Fibroblast of skin of right quadriceps (primary cell): Measurements from ENCODE around the gene FOXN4.
A peak's percentile ranks its signal among the peaks of the same experiment; 100 is the strongest.

Experiments used
- DNase-seq: peaks from one replicate; pipeline ENCODE4 v3.0.0-alpha.2; 2013

The FOXN4 gene

DNA sequence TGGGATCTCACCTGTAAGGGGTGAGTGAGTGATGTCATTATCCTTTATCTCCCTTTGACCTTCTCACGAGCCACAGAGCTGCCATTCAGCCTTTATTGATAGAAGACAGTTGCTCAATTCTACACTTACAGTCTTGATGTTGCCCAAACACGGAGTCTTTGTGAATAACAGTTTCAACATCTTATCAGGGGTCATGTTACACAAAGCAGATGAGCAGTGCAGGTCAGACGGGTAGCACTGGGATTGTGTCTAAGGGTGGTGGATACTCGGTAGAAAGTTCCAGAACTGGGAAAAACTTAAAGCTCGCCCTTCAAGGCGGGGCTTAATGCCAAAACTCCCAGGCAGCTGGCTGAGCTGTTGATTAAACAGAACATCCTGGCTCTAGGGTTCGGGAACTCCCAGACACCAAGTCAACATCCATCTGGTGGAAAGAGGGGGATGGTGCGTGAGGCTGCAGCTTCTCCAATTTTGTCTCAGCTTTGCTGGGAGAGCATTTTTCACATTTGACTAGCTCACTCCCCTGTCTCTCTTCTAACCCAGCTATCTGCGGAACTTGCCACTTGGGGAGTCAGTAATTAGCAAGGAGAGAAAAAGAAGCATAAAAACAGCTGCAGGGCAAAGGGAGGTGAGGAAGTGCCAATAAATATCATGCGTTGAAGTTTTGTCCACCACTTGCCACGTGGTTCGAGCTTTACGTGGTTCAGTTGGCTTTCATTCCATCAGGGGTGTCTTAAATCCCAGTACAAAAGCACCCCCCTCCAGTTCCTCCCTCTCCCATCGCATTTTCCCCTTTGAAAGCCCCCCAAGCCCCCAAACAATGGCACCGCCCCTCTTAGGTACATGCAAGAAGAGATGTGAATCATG lies 31.0 kb downstream of the FOXN4 start:
- no peak for DNase-seq

DNA sequence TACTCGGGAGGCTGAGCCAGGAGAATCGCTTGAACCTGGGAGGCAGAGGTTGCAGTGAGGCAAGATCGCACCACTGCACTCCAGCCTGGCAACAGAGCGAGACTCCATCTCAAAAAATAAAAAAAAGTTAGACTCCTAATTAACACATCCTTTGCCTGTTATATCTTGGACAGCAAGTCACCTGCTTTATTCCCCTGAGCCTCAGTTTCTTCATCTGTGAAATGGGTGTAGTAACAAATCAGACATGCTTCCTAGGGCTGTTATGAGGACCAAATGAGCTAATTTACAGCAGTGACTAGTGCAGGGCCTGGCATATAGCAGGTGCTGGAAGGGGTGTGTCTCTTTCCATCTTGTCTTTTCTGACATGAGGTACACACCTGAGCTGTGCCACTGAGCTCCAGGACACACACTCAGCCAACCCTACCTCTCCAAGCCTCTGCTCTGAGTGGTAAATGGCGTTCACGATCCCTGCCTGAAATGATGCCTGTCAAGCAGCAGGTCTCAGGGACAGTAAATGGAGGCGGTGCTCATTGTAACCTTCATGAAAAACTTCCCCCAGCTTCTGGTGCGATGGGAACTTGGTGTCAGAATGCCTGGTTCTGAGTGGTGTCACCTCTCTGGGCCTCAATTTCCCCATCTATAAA lies 31.7 kb downstream of the FOXN4 start:
- no peak for DNase-seq

DNA sequence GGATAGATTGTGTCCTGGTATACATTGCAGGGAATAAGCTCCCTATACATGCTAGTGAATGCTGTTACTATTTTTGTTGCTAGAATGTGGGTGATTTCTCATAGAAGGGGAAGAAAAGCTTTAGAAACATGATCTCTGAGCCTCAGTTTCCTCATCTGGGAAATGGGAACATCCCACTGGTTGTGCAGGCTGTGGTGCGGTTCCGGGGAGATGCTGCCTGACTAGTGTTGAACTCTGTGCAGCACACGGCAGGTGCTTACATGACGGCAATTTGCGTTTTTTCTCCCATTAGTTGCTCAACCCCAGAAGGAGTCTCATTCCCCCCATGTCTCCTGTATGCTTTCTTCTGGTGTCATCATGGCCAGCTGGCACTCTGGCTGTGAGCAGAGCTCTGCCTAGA lies 32.9 kb downstream of the FOXN4 start:
- no peak for DNase-seq

DNA sequence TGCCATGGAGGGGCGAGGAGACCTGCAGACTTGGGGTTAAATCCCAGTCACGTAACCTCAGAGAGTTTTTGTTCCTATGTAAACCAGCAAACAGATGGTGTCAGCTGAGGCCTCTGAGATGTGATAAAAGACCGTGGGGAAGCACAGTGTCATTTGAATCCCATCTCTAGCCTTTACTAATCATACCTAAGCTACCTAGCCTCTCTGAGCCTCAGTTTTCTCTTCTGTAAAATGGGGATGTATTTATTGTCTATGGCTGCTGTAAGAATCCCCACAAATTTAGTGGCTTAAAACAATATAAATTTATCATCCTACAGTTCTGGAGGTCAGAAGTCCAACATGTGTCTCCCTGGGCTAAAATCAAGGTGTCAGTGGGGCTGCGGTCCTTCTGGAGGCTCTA lies 33.9 kb downstream of the FOXN4 start:
- DNase-seq, result no peak

DNA sequence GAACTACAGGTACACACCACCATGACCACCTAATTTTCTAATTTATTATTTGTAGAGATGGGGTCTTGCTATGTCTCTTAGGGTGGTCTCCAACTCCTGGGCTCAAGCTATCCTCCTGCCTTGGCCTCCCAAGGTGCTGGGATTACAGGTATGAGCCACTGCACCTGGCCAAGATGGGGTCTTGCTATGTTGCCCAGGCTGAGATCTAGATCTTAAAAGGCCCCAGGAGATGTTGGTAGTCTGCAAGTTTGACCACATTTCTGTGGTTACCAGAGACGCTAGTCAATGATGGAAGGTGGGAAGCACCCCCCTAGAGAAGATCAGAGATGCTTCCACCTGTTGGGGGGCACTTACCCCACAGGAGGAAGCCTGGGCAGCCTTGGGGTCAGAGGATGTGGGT lies 34.7 kb downstream of the FOXN4 start:
- no peak for DNase-seq

DNA sequence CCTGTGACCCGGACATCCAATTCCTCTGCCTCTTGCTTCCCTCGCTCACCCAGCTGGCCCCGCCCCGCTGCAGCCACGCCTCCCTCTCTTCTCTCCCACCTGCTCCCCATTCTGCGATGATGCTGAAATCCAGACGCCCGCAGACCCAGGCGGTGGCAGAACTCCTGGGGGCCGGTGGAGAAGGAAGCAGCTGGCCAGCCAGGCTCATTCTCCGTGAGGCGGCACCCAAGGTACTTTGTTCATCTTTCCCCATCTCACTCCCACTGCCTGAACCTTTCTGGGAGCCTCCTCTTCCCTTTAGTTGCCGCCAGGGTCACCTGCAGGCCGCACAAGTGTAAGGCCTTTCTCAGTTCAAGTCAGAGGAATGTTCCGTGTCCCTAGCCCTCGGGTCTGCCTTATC lies 35.7 kb downstream of the FOXN4 start:
- DNase-seq, result no peak

DNA sequence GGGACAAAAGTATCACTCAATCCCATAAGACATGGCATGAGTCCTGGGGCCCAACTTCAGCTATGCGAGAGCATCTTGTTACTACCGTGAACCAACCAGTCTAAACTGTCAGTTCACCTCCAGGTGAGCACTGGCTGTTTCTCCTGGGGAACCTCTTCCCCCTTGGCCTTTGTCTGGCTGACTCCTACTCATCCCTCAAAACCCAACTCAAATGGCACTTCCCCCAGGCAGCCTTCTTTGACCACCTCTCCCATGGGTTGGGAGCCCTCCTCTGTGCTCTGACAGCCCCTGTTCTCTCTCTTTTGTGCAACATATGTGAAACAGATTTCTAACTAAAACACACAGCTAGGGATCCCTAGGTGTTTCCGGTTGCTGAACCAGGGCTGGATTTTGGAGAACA lies 37.7 kb downstream of the FOXN4 start:
- no peak for DNase-seq

DNA sequence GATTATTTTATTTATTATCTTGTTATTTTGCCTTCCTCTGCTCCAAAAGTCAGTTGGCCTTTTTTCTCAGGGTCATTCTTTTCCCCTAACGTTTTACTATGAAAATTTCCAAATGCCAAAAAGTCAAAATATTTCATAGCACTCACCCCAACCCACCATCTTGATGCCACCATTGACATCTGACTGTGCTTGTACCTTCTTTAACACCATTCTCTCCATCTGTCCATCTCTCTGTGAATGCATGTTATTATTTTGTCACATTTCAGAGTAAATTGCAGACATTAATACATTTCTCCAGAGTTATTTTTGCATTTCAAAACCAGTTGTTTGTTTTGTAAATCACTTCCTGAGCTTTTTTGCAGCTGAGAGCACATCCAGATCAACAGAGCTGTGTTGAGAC lies 38.6 kb downstream of the FOXN4 start:
- no peak for DNase-seq

DNA sequence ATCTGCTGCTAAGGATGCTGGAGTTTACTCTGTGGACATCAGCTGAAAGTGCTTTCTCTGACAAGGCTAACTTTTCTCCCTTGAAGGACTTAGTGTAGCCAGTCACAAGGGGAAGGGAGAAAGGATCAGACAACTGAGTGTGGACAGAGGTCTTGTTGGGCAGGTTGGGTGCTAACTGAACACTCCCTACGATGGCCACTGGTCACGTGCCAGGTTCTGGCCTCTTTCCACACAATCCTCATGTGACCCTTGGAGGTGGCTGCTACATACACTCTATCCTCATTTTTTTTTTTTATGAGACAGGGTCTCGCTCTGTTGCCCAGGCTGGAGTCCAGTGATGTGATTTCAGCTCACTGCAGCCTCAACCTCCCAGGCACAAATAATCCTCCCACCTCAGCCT lies 39.7 kb downstream of the FOXN4 start:
- no peak for DNase-seq

DNA sequence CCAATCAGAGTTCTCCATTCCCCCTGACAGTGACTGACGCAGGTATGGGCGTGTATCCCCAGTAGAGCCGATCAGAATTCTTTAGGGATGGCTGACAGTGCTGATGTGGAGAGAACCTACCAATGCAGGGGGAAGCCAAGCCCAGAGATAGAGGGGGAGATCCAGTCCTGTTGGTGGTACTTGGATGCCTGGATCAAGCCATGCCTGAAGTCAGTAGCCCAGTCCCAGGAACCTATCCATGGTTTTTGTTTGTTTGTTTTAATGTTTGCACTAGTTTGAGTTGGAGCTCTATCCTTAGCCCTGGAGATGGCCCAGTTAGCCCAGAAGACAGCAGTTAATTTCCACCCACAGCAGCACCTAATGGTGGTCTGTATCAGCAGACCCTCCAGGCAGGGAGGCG lies 40.2 kb downstream of the FOXN4 start:
- no peak for DNase-seq

DNA sequence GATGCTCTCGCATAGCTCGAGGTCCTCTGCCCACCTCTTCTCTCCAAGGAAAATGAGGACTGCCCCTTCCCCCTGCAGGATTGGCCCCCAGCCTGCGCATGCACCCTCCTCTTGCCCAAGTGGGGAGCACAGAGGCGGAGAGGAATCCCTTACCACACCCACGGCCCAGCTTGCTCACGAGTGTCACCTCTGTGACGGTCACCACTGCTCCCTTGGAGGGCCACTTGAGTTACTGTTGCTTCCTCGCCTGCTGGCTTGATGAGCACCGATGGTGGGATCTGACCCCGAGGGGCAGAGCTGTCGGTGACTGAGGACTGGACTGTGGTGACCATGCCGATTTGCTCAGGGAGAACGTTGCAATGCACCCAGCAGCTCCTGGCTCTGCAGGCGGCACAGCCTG lies 41.7 kb downstream of the FOXN4 start:
- DNase-seq, result no peak

DNA sequence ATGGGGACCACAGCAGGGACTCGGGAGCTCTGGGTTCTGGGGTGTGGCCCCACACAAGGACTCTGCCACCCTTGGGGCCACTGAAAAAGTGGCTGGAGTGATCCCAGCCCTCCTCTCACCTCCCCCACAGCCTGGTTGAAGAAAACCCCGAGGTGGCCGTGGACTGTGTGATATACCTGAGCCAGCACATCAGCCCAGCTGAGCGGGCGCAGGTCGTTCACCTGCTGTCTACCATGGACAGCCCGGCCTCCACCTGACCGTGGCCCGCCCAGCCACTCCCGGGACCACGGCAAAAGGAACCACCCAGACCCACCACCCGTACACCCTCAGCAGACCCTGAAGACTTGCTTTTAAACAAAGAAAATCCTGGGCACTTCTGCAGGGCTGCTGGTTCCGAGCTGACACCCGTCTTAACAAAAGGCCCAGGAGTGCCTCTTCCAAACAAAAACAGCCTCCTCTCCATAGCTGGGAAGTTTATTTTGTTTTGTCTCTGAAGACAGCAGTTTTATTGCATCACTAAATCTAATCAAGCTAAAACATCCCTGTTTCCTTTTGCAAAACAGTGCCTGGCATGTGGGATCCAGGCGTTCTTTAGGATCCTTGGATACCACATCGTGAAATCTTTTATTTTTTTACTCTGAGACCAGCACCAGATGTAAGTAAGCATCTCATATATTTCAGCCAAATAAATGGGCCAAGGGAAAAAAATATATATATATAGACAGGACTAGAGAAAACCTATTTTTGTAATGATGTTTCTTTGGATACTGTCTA lies 42.8 kb downstream of the FOXN4 start:
- DNase-seq, result no peak

DNA sequence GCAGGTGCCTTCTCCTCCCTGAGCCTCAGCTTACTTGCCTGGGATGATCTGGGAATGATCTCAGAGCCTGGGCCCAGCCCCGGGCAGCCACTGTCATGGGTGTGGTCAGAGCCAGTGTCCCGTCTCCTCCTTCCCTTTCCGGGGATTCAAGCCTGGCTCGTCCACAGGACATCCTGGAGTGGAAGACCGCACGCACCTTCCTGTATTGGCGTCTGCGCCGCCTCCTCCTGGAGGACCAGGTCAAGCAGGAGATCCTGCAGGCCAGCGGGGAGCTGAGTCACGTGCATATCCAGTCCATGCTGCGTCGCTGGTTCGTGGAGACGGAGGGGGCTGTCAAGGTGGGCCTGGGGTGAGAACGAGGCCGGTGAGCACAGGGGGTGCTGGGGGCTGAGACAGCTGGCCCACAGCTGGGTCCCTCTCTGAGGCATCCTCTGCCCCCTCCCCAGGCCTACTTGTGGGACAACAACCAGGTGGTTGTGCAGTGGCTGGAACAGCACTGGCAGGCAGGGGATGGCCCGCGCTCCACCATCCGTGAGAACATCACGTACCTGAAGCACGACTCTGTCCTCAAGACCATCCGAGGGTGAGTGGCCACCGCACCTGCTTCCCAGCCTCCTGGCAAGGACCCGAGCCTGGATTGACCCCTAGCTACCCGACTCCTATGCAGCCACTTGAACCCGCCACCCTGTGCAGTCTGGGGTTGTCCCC lies 44.0 kb downstream of the FOXN4 start:
- no peak for DNase-seq

DNA sequence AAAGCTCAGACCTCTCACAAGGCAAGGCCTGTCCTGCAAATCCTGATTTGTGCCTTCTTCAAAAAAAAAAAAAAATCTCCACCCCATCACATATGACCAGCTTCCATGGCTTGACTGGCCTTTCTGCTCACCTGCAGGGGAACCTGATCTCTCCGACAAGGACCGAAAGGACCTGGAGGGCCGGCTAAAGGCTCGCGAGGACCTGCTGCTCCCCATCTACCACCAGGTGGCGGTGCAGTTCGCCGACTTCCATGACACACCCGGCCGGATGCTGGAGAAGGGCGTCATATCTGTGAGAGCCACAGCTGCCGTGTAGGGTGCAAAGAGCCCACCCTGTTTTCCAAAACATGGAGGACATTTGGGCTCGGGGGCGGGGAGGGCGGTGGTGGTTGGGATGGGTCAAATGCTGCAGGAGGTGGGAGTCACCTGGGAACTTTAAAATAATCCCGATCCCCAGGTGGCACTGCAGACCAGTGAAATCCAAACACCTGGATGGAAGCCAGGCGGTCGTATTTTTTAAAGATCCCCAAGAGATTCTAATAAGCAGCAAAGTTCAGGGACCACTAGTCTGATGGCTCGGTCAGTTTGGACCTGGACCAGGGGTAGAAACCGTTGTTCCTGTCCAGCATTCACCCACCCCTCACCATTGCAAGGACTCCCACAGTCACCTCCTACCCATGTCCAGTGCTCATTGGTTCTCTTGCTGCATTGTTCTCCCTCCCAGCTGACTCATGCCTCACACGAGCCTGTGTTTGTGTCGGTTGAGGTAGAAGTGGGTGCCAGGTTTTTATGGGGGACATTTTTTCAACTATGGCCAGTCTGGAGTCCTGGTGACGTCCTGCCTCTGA lies 44.8 kb downstream of the FOXN4 start:
- DNase-seq, result peak; percentile 48

DNA sequence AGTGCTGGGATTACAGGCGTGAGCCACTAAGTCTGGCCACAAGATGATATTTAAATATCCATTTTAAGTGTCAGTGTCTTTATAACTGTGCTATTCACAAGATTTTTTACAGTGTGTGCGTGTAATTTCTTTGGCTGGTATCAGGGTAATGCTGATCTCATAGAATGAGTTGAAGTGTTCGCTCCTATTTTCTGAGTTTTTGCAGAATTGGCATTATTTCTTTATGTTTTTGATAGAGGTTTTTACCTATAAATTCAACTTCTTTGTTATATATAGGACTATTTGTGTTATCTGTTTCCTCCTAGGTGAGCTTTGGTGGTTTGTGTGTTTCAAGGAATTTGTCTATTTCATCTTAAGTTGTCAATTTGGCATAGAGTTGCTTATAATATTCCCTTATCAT lies 45.6 kb downstream of the FOXN4 start:
- no peak for DNase-seq

DNA sequence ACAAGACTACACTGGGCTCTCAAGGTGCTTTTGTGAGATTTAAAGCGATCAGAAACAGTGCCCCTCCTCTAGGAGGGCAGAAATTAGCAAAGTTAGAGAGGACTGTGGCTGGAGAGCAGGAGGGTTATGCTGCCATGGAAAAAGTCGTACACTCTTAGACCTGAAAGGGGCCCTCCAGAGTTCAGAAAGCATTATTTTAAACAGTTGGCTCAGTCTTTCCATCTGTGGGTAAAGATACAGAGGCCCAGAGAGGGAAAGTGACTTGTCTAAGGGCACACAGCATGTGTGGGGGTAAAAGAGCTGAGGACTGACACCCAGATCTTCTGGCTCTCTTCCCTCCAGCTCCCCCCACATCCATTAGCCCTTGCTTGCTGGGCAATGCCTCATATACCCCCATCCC lies 47.1 kb downstream of the FOXN4 start:
- no peak for DNase-seq

DNA sequence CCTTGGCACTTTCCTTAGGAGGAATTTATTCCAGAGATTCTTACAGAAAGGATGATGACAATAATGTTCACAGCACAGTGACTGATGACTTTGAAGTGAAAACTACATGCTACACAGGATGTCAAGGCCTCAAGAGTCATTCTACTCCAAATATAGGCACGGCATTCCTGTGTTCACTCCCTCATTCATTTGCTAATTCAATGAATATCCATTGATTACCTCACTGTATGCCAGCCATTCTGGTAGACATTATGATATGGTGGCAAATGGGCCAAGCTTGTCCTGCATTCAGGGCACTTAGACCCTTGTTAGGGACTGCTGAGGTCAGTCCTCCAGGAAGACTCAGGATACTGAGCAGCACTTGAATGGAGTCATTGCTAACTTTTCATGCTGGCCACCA lies 48.0 kb downstream of the FOXN4 start:
- no peak for DNase-seq

DNA sequence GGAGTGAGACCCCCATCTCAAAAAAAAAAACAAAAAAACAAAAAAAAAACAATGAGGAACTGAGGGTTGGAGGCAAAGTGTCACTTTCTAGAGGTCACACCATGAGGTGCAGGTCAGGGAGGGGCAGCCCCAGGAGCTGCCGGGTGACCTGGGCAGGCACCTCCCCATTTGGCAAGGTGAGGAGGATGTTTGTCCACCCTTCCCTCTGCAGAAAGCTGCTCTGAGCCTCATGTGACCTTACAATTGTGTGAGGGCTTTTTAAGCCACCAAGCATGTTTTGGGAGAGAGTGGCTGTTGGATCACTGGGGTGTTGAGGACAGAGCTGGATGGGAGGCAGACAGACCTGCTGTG lies 49.6 kb downstream of the FOXN4 start:
- DNase-seq, result no peak

DNA sequence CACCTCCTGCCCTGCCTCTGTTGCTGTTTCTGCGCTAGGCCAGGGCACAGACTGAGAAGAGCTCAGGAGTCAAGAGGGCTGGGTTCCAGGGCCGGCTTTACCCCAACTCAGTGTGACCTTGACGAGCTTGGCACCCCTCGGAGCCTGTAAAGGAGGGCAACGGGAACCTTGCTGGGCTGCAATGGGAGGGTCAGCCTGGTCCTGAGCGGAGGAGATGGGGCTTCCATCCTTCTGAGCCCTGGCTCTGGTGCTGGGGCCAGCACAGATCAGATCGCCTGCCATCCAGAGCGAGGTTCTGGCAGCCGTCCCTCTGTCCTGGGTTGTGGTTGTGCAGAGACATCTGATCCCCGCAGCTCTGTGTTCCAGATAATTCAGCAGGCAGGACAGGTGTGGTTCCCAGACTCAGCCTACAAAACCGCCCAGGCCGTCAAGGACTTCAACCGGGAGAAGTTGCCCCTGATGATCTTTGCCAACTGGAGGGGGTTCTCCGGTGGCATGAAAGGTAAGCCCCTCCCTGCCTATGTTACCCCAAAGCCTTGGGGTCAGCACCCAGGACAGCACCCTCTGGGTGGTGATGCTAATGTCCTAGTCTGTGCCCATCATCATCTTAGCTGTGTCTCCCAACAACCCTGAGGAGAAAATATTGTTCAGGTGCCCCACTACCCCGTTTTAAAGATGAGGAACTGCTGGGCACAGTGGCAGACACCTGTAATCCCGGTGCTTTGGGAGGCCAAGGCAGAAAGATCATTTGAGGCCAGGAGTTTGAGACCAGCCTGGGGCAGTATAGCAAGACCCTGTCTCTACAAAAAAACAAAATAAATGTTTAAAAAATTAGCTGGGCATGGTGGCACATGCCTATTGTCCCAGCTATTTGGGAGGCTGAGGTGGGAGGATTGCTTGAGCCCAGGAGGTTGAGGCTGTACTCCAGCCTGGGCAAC lies 50.2 kb downstream of the FOXN4 start:
- DNase-seq, result no peak

DNA sequence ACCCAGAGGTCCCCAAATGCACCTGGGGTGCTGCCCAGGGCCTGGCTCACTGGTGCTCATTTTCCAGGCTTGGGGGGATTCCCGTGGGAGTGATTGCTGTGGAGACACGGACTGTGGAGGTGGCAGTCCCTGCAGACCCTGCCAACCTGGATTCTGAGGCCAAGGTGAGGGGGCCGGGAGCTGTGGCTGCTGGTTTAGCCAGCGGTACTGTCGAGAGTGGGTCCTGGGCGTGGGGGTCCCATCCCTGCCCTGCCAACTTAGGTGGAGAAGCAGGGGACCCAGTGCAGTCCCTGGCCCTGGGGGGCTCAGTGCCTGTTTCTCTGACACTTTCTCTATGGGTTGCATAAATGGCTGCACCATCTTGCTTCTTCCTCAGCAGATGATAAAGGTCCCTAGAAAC lies 50.9 kb downstream of the FOXN4 start:
- DNase-seq, result no peak

DNA sequence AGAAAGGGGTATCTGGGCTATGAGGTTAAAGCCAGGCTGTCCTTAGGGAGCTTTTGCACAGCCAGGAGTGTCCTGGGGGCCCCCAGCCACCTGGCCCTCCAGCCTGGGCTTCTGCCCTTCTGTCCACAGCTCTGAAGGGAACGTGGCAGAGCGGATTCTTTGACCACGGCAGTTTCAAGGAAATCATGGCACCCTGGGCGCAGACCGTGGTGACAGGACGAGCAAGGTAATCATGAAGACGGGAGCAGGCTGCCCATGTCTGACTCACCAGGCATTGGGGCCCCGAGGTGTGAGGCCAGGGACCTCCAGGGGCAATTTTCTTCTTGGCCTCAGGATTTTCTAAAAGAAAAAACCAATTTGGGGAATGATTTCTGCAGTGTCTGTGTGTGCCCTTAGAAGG lies 53.1 kb downstream of the FOXN4 start:
- no peak for DNase-seq
